Esophagus muscularis mucosa (tissue), 4 donors: ENCODE data around the gene VWA3A.

ENCODE experiments used
- EP300 ChIP-seq: sonication (generic); formaldehyde crosslinking; IDR thresholded peaks from one replicate; pipeline ENCODE4 v1.6.1; 2017; ENCODE audit warnings: antibody characterized with exemption
- POLR2A ChIP-seq: fragments of 450-650 bp; IDR thresholded peaks from one replicate; pipeline ENCODE4 v1.6.1; 2017; ENCODE audit warnings: antibody characterized with exemption, moderate library complexity, mild to moderate bottlenecking, low read depth
- POLR2AphosphoS5 ChIP-seq, 2 donors: sonication (generic); formaldehyde crosslinking; IDR thresholded peaks; one replicate each; pipeline ENCODE4 v1.6.1; 2017; ENCODE audit warnings: antibody characterized with exemption in 2 of 2
- TF ChIP-seq, protein P1 (sequence below), 3 experiments: fragments of 200-600 bp in 2 of 3; fragments of 450-650 bp in 1 of 3; sonication (generic) in 2 of 3; IDR thresholded peaks; one replicate each; pipeline ENCODE4 v1.5.1; 2017 to 2019; ENCODE audit warnings: antibody characterized with exemption in 3 of 3, mild to moderate bottlenecking in 2 of 3, moderate library complexity in 1 of 3

DNA sequence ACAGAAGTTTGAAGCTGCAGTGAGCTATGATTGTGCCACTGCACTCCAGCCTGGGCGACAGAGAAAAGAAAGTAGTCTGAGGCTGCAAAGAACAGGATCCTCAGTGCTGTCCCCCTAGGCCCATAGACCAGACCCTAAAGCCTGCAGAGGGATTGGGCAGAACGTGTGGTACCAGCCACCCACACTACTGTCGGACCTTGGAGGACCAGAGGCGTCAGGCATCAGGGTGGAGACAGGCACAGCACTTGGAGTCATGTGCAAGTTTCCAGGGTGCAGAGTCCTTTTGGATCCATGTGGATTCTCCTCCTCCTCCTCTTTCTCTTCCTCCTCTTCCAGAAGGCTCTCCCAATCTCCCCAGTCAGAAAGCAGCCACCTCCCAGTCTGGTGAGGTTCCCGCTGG is 72.1 kb downstream of the VWA3A start:
- TF ChIP-seq EP300 (no peak), POLR2AphosphoS5 (IDR thresholded peaks at IDR 0.05) (no peak), POLR2A (no peak)
- TF ChIP-seq, protein P1, sequence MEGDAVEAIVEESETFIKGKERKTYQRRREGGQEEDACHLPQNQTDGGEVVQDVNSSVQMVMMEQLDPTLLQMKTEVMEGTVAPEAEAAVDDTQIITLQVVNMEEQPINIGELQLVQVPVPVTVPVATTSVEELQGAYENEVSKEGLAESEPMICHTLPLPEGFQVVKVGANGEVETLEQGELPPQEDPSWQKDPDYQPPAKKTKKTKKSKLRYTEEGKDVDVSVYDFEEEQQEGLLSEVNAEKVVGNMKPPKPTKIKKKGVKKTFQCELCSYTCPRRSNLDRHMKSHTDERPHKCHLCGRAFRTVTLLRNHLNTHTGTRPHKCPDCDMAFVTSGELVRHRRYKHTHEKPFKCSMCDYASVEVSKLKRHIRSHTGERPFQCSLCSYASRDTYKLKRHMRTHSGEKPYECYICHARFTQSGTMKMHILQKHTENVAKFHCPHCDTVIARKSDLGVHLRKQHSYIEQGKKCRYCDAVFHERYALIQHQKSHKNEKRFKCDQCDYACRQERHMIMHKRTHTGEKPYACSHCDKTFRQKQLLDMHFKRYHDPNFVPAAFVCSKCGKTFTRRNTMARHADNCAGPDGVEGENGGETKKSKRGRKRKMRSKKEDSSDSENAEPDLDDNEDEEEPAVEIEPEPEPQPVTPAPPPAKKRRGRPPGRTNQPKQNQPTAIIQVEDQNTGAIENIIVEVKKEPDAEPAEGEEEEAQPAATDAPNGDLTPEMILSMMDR (IDR thresholded peaks at IDR 0.05) = no peak
